ENCODE measurements around the gene SMG6.

The SMG6 gene

GRCh38 chr17:2056206-2057174, 247.1 kb downstream of the SMG6 start:
- DNase-seq: no peak

GRCh38 chr17:2055292-2056205, 248.0 kb downstream of the SMG6 start:
- no peak for DNase-seq

- DNase-seq: peak; percentile 42
Measured at GRCh38 chr17:2054512-2055291, 248.9 kb downstream of the SMG6 start, which contains the start of gene HIC1. TSS of gene HIC1 (plus strand) at chr17:2055103. CDS start at chr17:2056691, 1,588 bp downstream.

- no peak for DNase-seq
Measured at GRCh38 chr17:2054262-2054511, 249.4 kb downstream of the SMG6 start.

GRCh38 chr17:2053380-2054261, 250.0 kb downstream of the SMG6 start:
- DNase-seq: peak; percentile 32

GRCh38 chr17:2051933-2052559, 251.5 kb downstream of the SMG6 start:
- no peak for DNase-seq

GRCh38 chr17:2051061-2051932, 252.3 kb downstream of the SMG6 start:
- DNase-seq: no peak

- peak; percentile 30 for DNase-seq
Measured at GRCh38 chr17:2050300-2051060, 253.1 kb downstream of the SMG6 start.

- DNase-seq: peak; percentile 41
Measured at GRCh38 chr17:2049333-2050299, 254.0 kb downstream of the SMG6 start.

GRCh38 chr17:2048805-2049204, 254.8 kb downstream of the SMG6 start:
- no peak for DNase-seq

GRCh38 chr17:2047590-2047989, 256.0 kb downstream of the SMG6 start:
- no peak for DNase-seq

GRCh38 chr17:2044263-2044894, 259.2 kb downstream of the SMG6 start:
- no peak for DNase-seq

GRCh38 chr17:2043785-2044184, 259.8 kb downstream of the SMG6 start:
- DNase-seq: no peak

GRCh38 chr17:2042933-2043332, 260.7 kb downstream of the SMG6 start:
- DNase-seq: no peak

GRCh38 chr17:2042390-2042847, 261.2 kb downstream of the SMG6 start:
- DNase-seq: peak; percentile 29

GRCh38 chr17:2041561-2042389, 261.8 kb downstream of the SMG6 start, which contains the start of gene OVCA2:
TSS of gene OVCA2 (plus strand) at chr17:2042022. CDS start at chr17:2042048, 26 bp downstream.
- DNase-seq: peak; percentile 89

All from NCI-H1092 treated with DMSO at 0.1 percent for 48 hours (cell line).